Amniotic stem cell (primary cell): ENCODE results near the gene TRAPPC2.
A peak's percentile ranks its signal among the peaks of the same experiment; 100 is the strongest.
"Not testable (repeated sequence)": the region's sequence is repeated elsewhere in the genome, so short reads cannot be mapped to it uniquely, and the experiment has no call there.

Source experiments
- DNase-seq: peaks from one replicate; lab custom pipeline; 2025; lab: John Stamatoyannopoulos, UW

Gene TRAPPC2

GRCh38 chrX:13747836-13748235 lies 13.4 kb upstream of the TRAPPC2 start:
- DNase-seq = peak; percentile 24

- no peak for DNase-seq
These were observed 8.2 kb upstream of the TRAPPC2 start for GRCh38 chrX:13742397-13743176.

- DNase-seq = no peak
These were observed 7.3 kb upstream of the TRAPPC2 start for GRCh38 chrX:13741695-13742094.

- DNase-seq = no peak
These were observed 914 bp downstream of the TRAPPC2 start for GRCh38 chrX:13733506-13733905.

GRCh38 chrX:13732246-13733067 lies 2.0 kb downstream of the TRAPPC2 start:
- no peak for DNase-seq

GRCh38 chrX:13730523-13730922 lies 3.9 kb downstream of the TRAPPC2 start:
- not testable (repeated sequence) for DNase-seq

- not testable (repeated sequence) for DNase-seq
These were observed 7.8 kb downstream of the TRAPPC2 start for GRCh38 chrX:13726583-13726982.

- not testable (repeated sequence) for DNase-seq
These were observed 9.5 kb downstream of the TRAPPC2 start for GRCh38 chrX:13724878-13725277.

GRCh38 chrX:13721819-13722519 lies 12.5 kb downstream of the TRAPPC2 start:
- no peak for DNase-seq

- DNase-seq = no peak
These were observed 13.0 kb downstream of the TRAPPC2 start for GRCh38 chrX:13721371-13721770.

- no peak for DNase-seq
These were observed 15.1 kb downstream of the TRAPPC2 start for GRCh38 chrX:13719192-13719856.

- DNase-seq = peak; percentile 7
These were observed 16.5 kb downstream of the TRAPPC2 start for GRCh38 chrX:13717700-13718472.

GRCh38 chrX:13716905-13717304 lies 17.5 kb downstream of the TRAPPC2 start:
- DNase-seq = no peak

GRCh38 chrX:13716455-13716854 lies 18.0 kb downstream of the TRAPPC2 start:
- DNase-seq = no peak

GRCh38 chrX:13711141-13711540 lies 23.3 kb downstream of the TRAPPC2 start:
- DNase-seq = no peak

GRCh38 chrX:13703589-13703988 lies 30.8 kb downstream of the TRAPPC2 start:
- DNase-seq = no peak

GRCh38 chrX:13703135-13703534 lies 31.3 kb downstream of the TRAPPC2 start:
- DNase-seq = no peak

- no peak for DNase-seq
These were observed 32.2 kb downstream of the TRAPPC2 start for GRCh38 chrX:13702111-13702789.

GRCh38 chrX:13700380-13700779 lies 34.0 kb downstream of the TRAPPC2 start:
- DNase-seq = no peak

- no peak for DNase-seq
These were observed 35.1 kb downstream of the TRAPPC2 start for GRCh38 chrX:13699183-13699826.
